Skin of body (tissue), 2 donors: ENCODE results near the gene WNT6. TPM values are rescaled to one million over a fixed set of nuclear protein-coding genes. Genes with fewer than 3 reads are reported as not detected.

Experiments
- small RNA-seq: library from RNA; depleted of rRNA; stranded (forward); fragments of <200 nt; gene quantifications from one replicate; pipeline ENCODE3, GENCODE V24; 2014; ENCODE audit warnings: low replicate concordance
- total RNA-seq: library from RNA; depleted of rRNA; stranded (reverse); fragments of >200 nt; gene quantifications from one replicate; pipeline ENCODE4 v1.2.3, GENCODE V29; 2014

WNT6 gene
- total RNA-seq, 1 donor from 2014 or later: 1.7 TPM

Small RNA genes within 50 kb of the gene (small RNA-seq; reads per million reads assigned to genes)
- gene RNU6-642P: not detected

Other genes with a start within 250 kb of the WNT6 start
- gene ZNF142, start 200.2 kb upstream of the WNT6 start, total RNA-seq: 8.7 TPM
- 19.5 TPM for gene BCS1L, start 200.1 kb upstream of the WNT6 start, total RNA-seq
- 10.7 TPM for gene RNF25, start 187.8 kb upstream of the WNT6 start, total RNA-seq
- gene STK36, start 187.7 kb upstream of the WNT6 start, total RNA-seq: 20.0 TPM
- 20.6 TPM for gene TTLL4, start 149.0 kb upstream of the WNT6 start, total RNA-seq
- gene CYP27A1, start 77.7 kb upstream of the WNT6 start, total RNA-seq: 10.8 TPM
- 2.5 TPM for gene PRKAG3, start 28.0 kb upstream of the WNT6 start, total RNA-seq
- gene WNT10A, start 21.0 kb downstream of the WNT6 start, total RNA-seq: 5.7 TPM
- not detected for gene CDK5R2, start 99.9 kb downstream of the WNT6 start, total RNA-seq
- gene FEV, start 125.4 kb downstream of the WNT6 start, total RNA-seq: not detected
- not detected for gene CRYBA2, start 133.6 kb downstream of the WNT6 start, total RNA-seq
- gene CFAP65, start 181.7 kb downstream of the WNT6 start, total RNA-seq: not detected
- gene IHH, start 201.1 kb downstream of the WNT6 start, total RNA-seq: 0.10 TPM